Osteocyte (in vitro differentiated cells): Measurements from ENCODE around the gene SPACA9. TPM values are rescaled to one million over a fixed set of nuclear protein-coding genes. Genes with fewer than 3 reads are reported as not detected.

Source experiments
- DNase-seq: peaks from one replicate; pipeline ENCODE4 v3.0.0; 2021; ENCODE audit warnings: mixed read lengths; ENCODE audit not compliant: unreplicated experiment; ENCODE audit errors: extremely low spot score
- H3K27ac Mint-ChIP-seq: one replicate; pipeline ENCODE4 v1.8.0; 2021; ENCODE audit warnings: mild to moderate bottlenecking, mixed read lengths; ENCODE audit not compliant: unreplicated experiment
- H3K27me3 Mint-ChIP-seq: one replicate; pipeline ENCODE4 v1.8.0; 2021; ENCODE audit warnings: mixed read lengths; ENCODE audit not compliant: unreplicated experiment
- H3K36me3 Mint-ChIP-seq: one replicate; pipeline ENCODE4 v1.8.0; 2021; ENCODE audit warnings: mixed read lengths; ENCODE audit not compliant: unreplicated experiment
- H3K4me1 Mint-ChIP-seq: one replicate; pipeline ENCODE4 v1.8.0; 2021; ENCODE audit warnings: mixed read lengths; ENCODE audit not compliant: unreplicated experiment
- H3K4me3 Mint-ChIP-seq: one replicate; pipeline ENCODE4 v1.8.0; 2021; ENCODE audit warnings: mild to moderate bottlenecking, moderate library complexity, mixed read lengths; ENCODE audit not compliant: unreplicated experiment
- H3K9me3 Mint-ChIP-seq: one replicate; pipeline ENCODE4 v1.8.0; 2021; ENCODE audit warnings: mixed read lengths; ENCODE audit not compliant: unreplicated experiment
- total RNA-seq: library from RNA; stranded (reverse); gene quantifications from 2 replicates; pipeline ENCODE4 v1.2.1, GENCODE V29; 2021
- TF ChIP-seq, protein P1 (sequence below): fragments of 200-600 bp; sonication (generic); IDR thresholded peaks from 2 replicates; pipeline ENCODE4 v1.5.0; 2021; ENCODE audit warnings: antibody characterized with exemption, mild to moderate bottlenecking, moderate library complexity

SPACA9 gene
- total RNA-seq, 1 donor from 2014 or later: 6.7 TPM

DNA sequence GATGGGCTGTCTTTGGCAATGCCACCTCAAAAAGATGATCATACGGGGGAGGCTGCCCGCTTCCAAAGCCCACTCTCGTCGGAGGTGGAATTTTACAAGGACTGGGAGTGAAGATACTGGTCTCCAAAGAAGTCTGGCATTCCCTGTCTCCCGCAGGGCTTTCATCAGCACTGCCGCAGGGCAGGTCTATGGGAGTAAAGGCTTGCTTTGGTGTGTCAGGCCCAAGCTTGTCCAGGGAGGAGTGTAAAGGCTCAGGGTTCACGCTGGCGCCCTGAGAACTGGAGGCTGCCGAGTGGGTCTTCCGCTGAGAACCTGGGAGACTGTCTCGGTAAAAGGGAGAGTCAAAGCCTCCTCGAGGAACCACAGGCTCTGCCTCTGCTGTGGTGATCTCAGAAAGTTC lies 27.0 kb downstream of the SPACA9 start:
- Mint-ChIP-seq H3K4me3 (no peak overlapping the region), H3K4me1 (no peaks in the 10 kb centered on the region), H3K36me3 (peaks cover 57% of the 10 kb centered on the region), H3K9me3 (no peaks in the 10 kb centered on the region), H3K27me3 (no peaks in the 10 kb centered on the region), H3K27ac (no peak overlapping the region)
- TF ChIP-seq, protein P1, sequence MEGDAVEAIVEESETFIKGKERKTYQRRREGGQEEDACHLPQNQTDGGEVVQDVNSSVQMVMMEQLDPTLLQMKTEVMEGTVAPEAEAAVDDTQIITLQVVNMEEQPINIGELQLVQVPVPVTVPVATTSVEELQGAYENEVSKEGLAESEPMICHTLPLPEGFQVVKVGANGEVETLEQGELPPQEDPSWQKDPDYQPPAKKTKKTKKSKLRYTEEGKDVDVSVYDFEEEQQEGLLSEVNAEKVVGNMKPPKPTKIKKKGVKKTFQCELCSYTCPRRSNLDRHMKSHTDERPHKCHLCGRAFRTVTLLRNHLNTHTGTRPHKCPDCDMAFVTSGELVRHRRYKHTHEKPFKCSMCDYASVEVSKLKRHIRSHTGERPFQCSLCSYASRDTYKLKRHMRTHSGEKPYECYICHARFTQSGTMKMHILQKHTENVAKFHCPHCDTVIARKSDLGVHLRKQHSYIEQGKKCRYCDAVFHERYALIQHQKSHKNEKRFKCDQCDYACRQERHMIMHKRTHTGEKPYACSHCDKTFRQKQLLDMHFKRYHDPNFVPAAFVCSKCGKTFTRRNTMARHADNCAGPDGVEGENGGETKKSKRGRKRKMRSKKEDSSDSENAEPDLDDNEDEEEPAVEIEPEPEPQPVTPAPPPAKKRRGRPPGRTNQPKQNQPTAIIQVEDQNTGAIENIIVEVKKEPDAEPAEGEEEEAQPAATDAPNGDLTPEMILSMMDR: no peak
- peak; percentile 73 for DNase-seq

DNA sequence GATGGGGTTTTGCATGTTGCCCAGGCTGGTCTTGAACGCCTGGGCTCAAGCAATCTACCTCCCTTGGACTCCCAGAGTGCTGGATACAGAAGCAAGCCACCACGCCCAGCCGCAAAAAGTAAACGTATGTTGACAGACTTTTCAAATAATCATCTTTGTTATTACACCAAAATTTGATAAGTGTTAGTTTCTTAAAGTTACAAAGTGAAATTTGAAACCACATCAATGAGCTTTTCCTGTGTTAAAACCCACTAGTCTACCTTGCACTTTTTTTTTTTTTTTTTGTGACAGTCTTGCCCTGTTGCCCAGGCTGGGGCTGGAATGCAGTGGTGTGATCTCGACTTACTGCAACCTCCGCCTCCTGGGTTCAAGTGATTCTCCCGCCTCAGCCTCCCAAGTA lies 29.9 kb downstream of the SPACA9 start:
- Mint-ChIP-seq H3K4me1 (no peaks in the 10 kb centered on the region), H3K4me3 (no peak overlapping the region), H3K27ac (no peak overlapping the region), H3K36me3 (peaks cover 63% of the 10 kb centered on the region), H3K9me3 (no peaks in the 10 kb centered on the region), H3K27me3 (no peaks in the 10 kb centered on the region)
- TF ChIP-seq, protein P1: no peak
- no peak for DNase-seq

DNA sequence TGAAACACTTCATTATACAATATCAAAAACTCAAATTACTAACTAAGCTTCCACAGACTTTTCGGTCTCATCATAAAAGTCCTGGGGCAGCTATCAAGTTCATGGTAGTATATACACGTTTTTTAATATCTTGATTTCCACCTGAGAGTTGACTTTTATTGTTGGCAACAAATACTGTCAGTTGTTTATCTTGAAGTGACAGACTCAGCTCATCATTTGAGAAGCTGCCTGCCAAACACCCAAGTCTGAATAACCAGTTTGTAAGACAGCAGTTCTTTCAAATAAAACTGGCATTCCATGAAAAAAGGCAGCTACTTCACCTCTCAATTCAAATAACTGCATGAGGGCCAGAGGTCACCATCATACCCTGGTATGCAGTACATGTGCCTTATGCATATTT lies 30.6 kb downstream of the SPACA9 start:
- TF ChIP-seq, protein P1: no peak
- Mint-ChIP-seq H3K4me1 (no peaks in the 10 kb centered on the region), H3K27ac (no peak overlapping the region), H3K27me3 (no peaks in the 10 kb centered on the region), H3K9me3 (no peaks in the 10 kb centered on the region), H3K4me3 (no peak overlapping the region), H3K36me3 (peaks cover 59% of the 10 kb centered on the region)
- peak; percentile 10 for DNase-seq

DNA sequence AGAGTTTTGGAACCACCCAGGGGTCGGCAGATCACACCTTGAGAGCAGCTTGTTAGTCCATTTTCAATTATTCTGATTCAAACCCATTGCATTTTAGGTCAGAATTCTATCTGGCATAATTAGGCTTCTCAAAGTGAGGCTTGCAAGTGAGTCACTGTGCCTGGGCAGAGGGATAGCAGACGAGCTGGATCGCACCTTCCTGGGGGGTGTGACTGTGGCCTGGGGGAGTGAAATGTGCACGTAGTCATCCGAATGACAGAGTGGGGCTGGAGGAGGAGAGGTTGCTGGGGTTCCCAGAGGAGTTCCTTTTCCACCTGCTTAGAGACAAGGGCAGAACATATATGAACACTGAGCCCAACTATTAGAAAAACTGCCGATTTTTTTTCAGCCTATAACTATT lies 31.7 kb downstream of the SPACA9 start:
- TF ChIP-seq, protein P1: no peak
- no peaks in the 10 kb centered on the region for H3K27me3 Mint-ChIP-seq
- peak; percentile 73 for DNase-seq
- no peaks in the 10 kb centered on the region for H3K9me3 Mint-ChIP-seq
- peaks cover 58% of the 10 kb centered on the region for H3K36me3 Mint-ChIP-seq
- no peaks in the 10 kb centered on the region for H3K4me1 Mint-ChIP-seq
- H3K27ac Mint-ChIP-seq: no peak overlapping the region
- no peak overlapping the region for H3K4me3 Mint-ChIP-seq

DNA sequence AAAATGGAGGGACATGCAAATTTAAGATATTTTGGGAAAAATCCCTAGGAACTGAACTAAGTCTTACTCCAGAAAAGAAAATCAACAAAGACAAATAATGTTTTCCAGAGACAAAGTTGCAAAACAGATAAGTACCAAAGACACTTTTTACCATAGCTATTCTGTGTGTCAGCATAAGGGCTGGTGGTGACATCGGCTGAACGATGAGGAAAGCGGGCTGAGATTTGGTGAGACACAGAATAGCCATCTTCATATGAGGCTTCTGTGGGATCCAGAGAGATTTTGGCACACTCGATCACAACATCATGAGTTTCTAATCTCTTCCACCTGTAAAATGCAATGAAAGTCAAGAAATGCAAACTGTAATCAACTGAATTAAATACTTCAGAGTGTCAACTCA lies 33.4 kb downstream of the SPACA9 start:
- DNase-seq: peak; percentile 23
- Mint-ChIP-seq H3K4me3 (no peak overlapping the region), H3K27me3 (no peaks in the 10 kb centered on the region), H3K4me1 (no peaks in the 10 kb centered on the region), H3K27ac (no peak overlapping the region), H3K36me3 (peaks cover 58% of the 10 kb centered on the region), H3K9me3 (no peaks in the 10 kb centered on the region)
- TF ChIP-seq, protein P1: no peak
